Fibroblast of upper back skin (primary cell): Measurements from ENCODE around the gene PXN.
"Not testable (repeated sequence)": the region's sequence is repeated elsewhere in the genome, so short reads cannot be mapped to it uniquely, and the experiment has no call there.

ENCODE experiments used
- DNase-seq: peaks from one replicate; pipeline ENCODE4 v3.0.0-alpha.2; 2013

Gene PXN

DNA sequence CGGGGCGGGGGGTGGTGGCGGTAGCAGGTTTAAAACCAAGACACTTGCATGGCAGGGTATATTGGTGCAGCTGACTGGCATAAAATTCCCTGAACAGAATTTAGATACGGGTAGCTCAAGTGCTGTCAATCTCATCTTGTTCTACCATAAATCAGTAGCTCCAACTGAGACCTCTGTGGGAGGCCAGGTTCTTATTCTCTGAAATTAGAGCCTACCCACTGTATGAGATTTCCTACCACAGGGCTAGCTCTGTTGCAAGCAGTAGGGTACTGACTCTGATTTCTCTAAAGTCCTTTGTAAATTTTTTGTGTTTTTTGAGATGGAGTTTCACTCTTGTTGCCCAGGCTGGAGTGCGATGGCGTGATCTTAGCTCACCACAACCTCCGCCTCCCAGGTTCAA is 61.4 kb downstream of the PXN start:
- DNase-seq, result no peak

DNA sequence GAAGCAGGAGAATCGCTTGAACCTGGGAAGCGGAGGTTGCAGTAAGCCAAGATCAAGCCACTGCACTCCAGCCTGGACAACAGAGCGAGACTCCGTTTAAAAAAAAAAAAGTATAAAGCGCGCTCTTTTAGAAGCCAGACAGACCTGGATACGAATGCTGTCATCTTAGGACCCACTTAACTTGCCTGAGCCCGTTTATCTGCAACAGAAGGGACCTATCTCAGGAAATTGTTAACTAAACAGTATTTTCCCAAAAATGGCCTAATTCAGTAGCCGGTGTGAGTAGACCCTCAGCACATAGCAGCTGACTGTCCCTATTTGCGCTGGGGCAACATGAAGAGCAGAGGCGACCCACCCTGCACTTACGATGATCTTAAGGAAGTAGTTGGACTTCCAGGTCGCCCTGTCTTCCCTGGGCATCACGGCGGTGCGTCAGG is 65.1 kb downstream of the PXN start:
- DNase-seq, result no peak

DNA sequence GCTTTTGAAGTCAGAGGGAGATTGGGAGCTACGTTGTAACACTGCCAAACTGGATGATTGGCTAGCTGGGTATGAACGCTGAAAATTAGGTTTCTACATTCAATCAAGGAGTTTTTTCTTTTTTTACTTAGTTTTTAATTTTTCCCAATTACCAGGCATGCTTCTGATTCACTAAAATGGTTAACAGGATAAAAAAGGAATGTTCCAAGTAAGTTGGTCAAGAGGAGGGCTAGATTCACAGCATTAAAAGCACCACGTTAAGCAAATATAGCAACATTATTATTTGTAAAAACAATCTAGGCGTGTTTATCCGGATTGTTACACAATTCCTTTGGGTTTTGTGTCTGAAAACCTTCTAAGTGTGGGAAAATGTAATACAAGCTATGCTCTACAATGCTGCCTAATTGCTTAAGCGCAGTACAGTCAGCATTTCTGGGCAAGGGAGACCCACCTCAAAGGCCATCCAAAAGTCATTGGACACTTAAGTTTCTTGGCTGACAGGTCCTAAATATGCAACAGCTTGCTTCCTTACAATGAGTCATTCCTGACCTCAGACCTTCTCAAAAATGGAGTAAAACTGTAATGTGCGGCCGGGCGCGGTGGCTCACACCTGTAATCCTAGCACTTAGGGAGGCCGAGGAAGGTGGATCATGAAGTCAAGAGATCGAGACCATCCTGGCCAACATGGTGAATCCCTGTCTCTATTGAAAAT is 65.8 kb downstream of the PXN start:
- peak; percentile 55 for DNase-seq

DNA sequence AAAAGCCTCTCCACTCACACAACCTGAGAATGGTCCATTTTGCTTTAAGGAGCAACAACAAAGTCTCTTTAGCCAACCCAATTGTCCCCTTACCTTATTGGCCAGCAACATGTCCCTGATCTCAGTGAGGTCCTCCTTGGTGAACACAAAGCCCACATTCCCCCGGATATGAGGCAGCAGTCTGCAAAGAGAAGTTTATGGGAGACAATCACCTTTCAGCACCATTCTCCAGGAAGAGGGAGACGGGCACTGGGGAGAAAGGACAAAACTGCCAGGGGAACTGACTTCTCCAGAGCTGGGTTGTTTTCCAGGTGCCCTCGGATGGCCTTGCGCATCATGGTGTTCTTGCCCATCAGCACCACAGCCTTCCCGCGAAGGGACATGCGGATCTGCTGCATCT is 66.5 kb downstream of the PXN start:
- DNase-seq, result no peak

DNA sequence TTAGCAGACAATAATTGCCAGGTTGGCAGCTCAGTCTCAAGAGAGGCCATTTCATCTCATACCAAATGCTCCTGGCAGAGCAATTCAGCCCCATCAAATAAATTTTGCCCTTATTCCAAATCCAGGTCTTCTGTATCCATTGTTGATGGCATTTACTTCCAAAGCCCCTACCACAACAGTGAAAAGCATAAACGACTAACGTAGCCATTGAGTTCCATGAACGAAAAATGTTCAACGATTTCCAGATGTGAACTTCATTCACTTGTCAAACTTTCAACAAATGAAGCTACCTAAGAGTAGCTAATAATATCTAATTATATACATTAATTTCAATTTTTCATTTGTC is 68.0 kb downstream of the PXN start:
- no peak for DNase-seq

DNA sequence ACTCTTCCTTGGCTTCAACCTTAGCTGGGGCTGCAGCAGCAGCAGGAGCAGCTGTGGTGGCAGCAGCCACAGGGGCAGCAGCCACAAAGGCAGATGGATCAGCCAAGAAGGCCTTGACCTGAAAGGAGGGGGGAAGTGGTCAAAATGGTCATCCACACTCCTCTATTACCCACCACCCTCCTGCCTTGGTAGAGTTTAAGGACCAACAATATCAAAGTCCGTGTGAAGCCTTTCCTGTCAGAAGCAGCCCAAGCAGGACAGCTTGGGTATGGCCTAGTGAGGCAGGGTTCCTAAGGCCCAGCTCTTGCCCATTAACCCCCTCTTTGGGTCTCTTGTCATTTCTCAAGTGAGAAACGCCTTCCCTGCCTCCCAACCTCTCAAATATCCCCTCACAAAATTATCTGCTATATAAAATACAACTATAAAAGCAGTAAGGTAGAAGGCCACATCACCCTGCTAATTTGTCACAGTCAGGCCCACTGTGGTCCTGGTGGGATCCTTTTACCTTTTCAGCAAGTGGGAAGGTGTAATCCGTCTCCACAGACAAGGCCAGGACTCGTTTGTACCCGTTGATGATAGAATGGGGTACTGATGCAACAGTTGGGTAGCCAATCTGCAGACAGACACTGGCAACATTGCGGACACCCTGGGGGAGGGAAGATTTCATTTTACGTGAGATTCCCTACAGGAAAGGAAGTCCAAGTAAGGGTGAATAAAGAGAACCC is 68.6 kb downstream of the PXN start:
- not testable (repeated sequence) for DNase-seq

DNA sequence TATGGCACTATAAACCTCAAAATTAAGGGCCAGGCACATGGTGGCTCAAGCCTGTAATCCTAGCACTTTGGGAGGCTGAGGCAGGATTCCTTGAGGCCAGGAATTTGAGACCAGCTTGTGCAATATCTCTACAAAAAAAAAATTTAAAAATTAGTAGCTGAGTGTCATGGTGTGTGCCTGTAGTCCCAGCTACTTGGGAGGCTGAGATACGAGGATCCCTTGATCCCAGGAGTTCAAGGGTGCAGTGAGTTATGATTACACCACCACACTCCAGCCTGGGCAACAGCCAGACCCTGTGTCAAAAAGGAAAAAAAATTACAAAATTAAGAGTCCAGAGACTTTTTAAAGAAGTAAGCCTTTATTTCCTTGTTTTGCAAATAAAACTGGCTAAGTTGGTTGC is 69.2 kb downstream of the PXN start:
- DNase-seq, result no peak

DNA sequence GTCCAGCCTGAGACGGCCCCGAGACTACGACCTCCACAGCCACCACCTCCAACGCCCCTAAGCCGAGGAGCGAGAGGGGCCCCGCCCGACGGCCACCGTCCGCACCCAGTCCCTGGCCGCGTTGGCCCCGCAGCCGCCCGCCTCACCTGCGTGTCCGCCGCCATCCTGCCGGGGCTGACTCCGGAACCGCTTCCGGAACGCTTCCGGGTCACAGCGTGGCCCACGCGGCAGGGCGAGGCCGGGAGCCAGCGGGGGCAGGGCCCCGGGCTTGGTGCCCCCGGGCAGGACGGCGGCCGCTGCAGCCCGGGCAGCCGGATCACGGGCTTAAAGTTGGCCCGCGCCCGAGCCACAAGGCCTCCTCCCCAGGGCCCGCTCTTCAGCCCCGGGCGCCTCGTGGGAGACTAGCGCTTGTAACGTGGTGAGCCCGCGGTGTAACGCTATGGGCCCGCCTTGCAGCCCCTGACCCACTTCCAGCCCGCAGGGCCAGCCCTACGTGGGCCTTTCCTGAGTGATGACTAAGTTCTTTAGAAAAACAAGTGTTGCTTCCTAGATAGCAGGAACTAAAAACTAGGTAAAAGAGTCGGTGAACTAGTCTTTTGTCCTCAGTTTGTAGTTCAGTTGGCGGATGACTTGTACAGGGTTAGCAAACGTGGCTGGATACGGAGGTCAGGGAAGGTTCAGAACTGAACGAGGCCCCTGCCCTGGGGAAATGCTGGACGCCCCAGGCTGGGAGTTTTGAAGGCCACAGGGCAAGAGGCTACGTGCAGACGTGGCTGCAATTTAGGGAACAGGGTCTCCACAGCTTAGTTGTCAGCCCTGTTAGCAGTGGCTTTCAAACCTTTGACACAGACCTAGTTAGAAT is 70.8 kb downstream of the PXN start, which contains the start of gene GCN1:
Gene GCN1, minus strand, starts transcription at position 182 of the 862 bp plus-strand sequence. Its CDS starts 18 bp downstream, at position 164.
- DNase-seq, result peak; percentile 76

DNA sequence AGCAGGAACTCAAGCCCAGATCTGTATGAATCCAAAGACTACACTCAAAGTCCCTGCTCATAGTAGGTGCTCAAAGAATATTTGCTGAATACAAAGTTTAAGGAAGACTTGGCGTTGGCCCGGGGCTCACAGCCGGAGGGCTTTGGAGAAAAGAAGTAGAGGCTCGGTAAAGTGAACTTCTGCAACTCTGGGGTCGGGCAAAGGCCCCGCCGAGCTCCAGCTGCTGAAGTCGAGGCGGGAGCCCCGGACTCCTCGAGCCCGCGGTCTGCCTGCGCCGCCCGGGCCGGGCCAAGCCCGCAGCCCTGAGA is 71.3 kb downstream of the PXN start:
- DNase-seq, result no peak

DNA sequence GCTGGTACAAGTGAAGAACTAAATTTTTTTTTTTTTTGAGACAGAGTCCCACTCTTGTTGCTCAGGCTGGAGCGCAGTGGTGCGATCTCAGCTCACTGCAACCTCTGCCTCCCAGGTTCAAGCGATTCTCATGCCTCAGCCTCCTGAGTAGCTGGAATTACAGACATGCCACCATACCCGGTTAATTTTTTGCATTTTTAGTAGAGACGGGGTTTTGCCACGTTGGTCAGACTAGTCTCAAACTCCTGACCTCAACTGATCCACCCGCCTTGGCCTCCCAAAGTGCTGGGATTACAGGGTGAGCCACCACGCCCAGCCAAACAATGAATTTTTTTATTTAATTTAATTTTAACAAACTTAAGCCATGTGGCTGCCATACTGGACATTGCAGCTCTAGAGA is 72.2 kb downstream of the PXN start:
- DNase-seq, result not testable (repeated sequence)

DNA sequence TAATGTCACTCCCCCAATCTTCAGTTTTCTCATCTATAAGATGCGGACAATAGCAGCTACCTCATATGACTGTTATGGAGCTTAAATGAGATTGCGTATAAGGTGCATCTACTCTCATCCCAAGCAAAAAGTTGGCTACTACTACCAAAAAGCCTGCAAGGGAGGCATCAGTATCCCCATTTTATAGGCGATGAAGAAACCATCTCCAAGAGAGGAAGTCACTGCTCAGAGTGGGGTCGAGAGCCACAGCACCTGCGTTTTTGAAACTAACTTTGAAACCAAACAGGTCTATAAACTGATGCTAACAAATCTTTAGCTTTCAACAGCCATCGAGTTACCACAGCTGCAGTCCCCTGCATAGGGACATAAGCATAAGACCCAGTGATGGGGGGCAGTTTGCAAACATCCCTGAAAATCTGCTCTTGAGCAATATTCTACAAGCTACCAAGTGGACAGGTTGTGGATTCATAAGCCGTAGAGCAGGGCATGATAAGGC is 74.5 kb downstream of the PXN start:
- no peak for DNase-seq

DNA sequence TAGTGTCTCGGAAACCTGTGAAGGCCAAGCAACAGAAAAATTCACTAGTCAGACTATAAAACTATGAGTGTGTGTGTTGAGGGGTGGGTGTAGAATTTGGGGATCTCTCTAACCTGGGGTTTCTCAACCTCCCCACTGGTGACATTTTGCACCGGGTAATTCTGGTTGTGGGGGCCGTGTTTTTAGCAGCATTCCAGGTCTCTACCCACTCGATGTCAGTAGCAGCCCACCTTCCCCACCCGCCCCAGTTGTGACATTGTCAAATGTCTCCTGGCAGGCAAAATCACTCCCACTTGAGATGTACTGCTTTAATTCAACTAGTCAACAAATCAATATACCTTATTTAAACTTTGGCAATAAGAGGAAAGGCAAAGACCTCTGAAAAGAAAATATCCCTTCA is 75.1 kb downstream of the PXN start:
- DNase-seq, result no peak

DNA sequence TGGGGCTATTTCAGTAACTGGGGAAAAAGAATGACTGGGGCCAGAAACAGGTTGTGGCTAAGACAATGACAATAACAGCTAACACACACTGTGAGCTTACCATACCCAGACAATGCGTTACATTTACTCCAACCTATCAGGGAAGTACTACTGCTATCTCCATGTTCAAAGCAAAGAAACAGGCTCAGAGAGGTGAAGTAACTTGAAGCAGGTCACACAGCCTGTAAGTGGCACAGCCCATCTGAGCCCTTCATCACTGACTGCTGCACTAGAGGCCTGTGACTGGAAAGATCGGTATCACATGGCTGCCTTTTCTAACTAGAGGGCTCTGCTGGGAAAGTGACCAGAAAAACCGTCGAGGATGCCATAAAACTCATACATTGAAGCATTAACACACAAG is 78.9 kb downstream of the PXN start:
- DNase-seq, result no peak

DNA sequence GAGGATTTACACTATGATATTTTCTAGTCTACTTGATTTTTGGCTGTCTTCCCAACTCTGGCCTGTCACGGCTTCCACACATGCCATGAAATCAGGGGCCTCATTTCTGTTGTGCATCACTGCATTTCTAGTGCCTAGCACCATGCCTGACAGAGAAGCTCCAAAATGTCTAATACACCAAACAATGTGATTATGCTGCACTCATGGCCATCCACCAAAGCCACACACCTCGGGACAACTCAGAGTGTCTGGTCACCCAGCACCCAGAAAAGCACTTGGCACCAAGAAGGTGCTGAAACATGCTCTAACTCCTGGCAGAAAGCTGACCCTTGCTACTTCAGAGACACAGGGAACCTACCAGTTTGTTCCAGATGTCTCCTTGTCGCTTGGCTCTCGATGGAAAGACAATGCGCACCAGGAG is 82.3 kb downstream of the PXN start:
- peak; percentile 30 for DNase-seq

DNA sequence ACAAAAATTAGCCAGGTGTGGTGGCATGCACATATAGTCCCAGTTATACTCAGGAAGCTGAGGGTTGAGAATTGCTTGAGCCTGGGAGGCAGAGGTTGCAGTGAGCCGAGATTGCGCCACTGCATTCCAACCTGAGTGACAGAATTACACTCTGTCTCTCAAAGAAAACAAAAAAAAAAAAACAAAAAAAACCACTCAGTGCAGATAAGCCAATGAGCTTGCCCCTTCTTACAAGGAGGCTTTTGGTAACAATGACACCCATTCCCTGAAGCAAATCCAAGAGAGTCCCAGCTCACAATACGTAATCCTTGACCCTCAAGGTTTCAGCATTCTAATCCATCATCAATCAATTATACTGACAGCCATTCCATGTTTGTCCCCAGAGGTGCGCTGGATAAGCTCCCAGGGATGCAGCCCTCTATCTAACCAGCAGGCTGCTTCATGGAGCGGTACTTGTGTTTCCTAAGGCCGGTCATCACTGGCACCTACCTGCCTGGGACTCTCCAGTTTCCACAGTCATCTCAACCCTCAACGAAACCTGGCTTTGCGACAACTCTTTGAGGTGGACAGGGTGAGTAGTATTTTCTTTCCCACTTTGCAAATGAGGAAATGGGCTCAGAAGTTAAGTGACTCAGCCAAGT is 83.4 kb downstream of the PXN start:
- peak; percentile 19 for DNase-seq

DNA sequence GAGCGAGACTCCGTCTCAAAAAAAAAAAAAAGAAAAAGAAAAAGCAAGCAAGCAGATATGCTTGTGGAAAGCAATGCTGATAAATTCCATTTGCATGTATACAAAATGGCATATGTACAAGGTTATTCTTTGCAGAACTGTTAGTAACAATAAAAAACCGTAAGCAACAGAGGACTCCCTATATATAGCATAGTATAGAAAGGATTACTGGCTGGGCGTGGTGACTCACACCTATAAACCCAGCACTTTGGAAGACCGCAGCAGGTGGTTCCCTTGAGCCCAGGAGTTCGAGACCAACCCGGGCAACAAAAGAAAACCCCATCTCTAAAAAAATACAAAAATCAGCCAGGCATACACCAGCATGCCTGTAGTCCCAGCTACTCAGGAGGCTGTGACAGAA is 84.6 kb downstream of the PXN start:
- no peak for DNase-seq

DNA sequence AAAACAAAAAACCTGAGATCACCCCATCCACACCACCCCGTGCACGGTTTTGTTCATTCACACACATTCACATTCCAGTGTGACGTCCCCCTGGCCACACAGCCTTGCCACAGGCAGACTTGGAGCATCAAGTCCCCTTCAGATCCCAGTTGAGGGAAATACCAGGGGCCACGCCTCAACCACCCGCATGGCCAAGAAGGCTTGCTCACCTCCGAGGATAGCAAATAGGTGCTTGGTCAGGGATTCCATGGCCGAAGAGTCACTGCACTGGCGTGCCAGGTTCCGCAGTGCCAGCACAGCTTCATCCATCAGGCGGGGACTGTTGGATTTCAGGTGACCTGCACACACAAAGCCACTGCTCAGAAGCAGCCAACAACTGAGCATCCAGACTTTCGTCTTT is 90.0 kb downstream of the PXN start:
- no peak for DNase-seq

DNA sequence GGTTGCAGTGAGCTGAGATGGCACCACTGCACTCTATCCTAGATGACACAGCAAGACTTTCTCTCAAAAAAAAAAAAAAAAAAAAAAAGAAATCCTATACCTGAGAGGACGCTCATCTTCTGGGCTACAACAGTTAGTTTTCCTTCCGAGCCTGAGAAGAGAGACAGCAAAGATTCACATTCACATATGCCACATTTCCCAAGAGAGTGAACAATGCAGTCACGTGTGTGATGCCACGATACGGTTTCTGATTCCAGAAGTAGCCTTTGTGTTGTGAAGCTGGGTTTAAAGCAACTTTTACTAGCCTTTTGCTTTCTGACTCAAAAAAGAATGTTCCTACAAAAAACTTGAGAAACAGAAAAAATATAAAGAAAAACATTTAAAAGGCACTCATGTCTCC is 90.5 kb downstream of the PXN start:
- no peak for DNase-seq

DNA sequence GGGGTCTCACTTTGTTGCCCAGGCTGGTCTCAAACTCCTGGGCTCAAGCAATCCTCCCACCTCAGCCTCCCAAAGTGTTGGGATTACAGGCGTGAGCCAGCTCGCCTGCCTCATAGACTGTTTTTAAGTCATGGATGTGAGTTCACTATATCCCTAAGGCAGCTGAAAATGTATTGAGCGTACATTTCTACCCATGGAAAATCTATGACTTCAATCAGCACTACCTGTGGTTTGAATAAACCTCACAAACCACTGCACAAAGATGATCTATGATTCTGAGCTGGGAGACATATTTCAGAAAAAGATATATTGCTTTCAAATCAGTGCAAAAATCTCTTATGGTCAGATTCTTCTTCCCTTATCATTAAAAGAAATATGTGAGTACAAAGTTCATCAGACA is 93.5 kb downstream of the PXN start:
- DNase-seq, result no peak

DNA sequence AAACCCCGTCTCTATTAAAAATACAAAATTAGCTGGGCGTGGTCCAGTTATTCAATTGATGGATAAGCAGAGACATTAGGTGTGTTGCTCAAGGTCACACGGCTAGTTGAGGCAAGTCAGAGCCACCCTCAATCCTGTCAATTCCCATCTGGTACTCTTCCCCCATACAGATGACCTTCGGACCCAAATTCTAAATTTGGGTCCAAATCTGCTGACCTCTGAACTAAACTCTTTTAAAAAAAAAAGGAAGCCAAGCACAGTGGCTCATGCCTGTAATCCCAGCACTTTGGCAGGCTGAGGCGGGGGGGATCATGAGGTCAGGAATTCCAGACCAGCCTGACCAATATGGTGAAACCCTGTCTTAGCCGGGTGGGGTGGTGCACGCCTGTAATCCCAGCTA is 94.9 kb downstream of the PXN start:
- no peak for DNase-seq

DNA sequence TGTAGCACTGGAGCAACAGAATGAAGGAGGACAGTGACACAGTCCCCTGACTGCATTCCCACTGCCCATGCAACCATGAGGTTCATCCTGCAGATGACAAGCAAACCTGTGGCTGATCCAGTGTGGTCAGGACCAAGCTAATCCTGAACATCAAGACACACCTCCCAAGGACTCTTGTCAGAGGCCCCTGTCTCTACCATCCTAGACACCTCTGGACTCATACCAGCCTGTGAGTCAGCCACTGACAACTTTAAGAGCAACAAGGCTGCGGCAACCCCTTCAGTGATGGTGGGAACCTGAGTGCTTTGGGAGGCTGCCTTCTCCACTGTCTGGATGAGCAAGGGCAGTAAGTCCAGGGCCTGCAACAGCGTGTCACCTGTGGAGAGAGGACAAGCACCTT is 95.6 kb downstream of the PXN start:
- DNase-seq, result no peak

DNA sequence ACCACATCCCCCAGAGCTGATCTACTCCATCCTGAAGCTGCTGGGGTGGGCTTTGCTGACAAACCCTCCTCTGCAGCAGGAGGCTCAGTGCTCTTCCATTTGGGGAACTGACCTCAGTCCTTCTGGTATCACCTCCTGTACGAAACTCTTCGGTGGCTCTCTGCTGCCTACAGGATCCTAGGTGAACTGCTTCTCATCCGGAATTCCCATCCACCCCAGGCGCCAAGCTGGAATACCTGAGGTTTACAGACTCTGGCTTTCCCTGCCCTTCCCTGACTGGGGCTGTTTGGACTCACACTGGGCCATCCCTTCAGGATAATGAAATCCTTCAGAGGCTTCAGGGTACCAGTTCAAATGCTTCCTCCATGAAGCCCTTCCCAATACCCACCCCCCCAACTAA is 97.2 kb downstream of the PXN start:
- no peak for DNase-seq

DNA sequence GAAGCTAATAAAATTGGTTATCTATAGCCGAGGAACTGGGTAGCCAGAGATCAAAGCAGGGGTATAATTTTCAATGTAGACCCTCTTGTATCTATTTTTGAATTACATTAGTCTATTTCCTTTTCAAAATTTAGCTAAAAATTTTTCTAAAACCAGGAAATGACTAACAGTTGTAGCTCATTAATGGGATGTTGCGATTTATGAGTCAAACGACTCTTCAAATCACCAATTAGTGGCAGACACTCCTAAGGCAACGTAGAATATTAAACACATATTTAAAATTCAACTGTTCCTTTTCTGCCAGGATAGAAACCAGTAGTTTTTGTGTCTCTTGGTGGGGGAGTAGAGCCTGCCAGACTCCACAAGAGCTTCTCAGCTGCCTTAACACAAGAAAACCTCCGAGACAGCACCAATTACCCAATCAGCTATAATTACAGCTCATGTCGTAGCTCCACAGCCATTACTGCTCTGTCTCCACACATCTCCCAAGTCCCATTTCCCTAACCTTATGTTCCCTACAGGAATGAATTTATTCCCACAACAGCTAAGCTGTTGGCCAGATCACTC is 97.9 kb downstream of the PXN start:
- no peak for DNase-seq
